Body of pancreas (tissue), 4 donors: ENCODE data around the gene SPRING1. TPM values are rescaled to one million over a fixed set of nuclear protein-coding genes. Genes with fewer than 3 reads are reported as not detected.

Experiments
- ATAC-seq: fragments of 150-250 bp; one replicate; pipeline ENCODE4 v1.9.1; 2016
- DNase-seq, 4 donors: peaks; one replicate each; pipeline ENCODE4 v3.0.0-alpha.2; 2019
- H3K27ac ChIP-seq, 4 donors: fragments of 200-600 bp; sonication (generic); 1 replicate in 3 of 4; 2 replicates in 1 of 4; pipeline versions ENCODE4 v1.5.1 to v1.6.1; 2016 to 2019; ENCODE audit warnings: mild to moderate bottlenecking in 1 of 4, mixed read lengths in 1 of 4, moderate library complexity in 1 of 4
- H3K27me3 ChIP-seq, 2 donors: fragments of 200-600 bp; sonication (generic); one replicate each; pipeline ENCODE4 v1.6.0; 2016; ENCODE audit warnings: mild to moderate bottlenecking in 1 of 2
- H3K36me3 ChIP-seq, 2 donors: fragments of 200-600 bp; sonication (generic); replicated peaks in 1 of 2; 2 replicates each; pipeline ENCODE4 v1.5.1; 2016; ENCODE audit warnings: low read depth in 2 of 2; ENCODE audit not compliant: insufficient read depth in 1 of 2
- H3K4me1 ChIP-seq: fragments of 200-600 bp; sonication (generic); one replicate; pipeline ENCODE4 v1.6.0; 2016
- H3K4me3 ChIP-seq, 2 donors: fragments of 200-600 bp; sonication (generic); 1 replicate in 1 of 2; 2 replicates in 1 of 2; pipeline ENCODE4 v1.5.1; 2016 to 2019
- H3K9me3 ChIP-seq, 3 donors: fragments of 200-600 bp; sonication (generic); 1 replicate in 2 of 3; 2 replicates in 1 of 3; pipeline ENCODE4 v1.5.1; 2016
- POLR2A ChIP-seq, 3 donors: fragments of 450-650 bp; IDR thresholded peaks; one replicate each; pipeline ENCODE4 v1.6.1; 2016; ENCODE audit warnings: antibody characterized with exemption in 3 of 3, mild to moderate bottlenecking in 2 of 3
- WGBS, 2 donors: methylation state at CpG; one replicate each; pipeline ENCODE4 v1.1.5; 2017; 5-methylcytosine and 5-hydroxymethylcytosine counted together
- intact Hi-C: fragments of 100-400 bp; cut with DNase I; formaldehyde crosslinking; loops from one replicate; pipeline ENCODE4 v1.15.1; 2023
- total RNA-seq, 2 donors: library from RNA; depleted of rRNA; stranded (reverse); fragments of >200 nt; gene quantifications; one replicate each; pipeline ENCODE4 v1.1.0, GENCODE V29; 2016
- TF ChIP-seq, protein P1 (sequence below), 7 experiments: fragments of 450-650 bp in 4 of 7; fragments of 200-600 bp in 3 of 7; sonication (generic) in 3 of 7; IDR thresholded peaks; one replicate each; pipeline ENCODE4 v1.5.1; 2016 to 2019; ENCODE audit warnings: antibody characterized with exemption in 7 of 7

The SPRING1 gene
- total RNA-seq, 2 donors from 2014 or later, result 9.1 to 9.9 TPM

DNA sequence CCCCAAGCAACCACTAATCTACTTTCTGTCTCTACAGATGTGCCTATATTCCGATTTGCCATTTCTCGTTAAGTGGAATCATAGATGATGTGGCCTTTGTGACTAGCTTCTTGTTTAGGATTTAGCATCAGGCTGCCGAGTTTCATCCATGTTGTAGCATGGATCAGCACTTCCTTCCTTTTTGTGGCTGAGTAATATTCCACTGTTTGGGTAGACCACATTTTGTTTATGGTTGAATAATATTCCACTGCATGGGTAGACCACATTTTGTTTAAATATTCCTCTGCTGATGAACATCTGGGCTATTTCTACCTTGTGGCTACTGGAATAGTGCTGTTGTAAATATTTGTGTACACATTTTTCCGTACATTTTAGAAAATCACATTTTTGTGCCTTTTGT lies 36.4 kb downstream of the SPRING1 start:
- Histone ChIP-seq H3K9me3 (no peaks in the 10 kb centered on the region), H3K36me3 (no peaks in the 10 kb centered on the region), H3K27ac (no peak overlapping the region), H3K4me3 (no peak overlapping the region), H3K27me3 (no peaks in the 10 kb centered on the region), H3K4me1 (peaks cover 33% of the 10 kb centered on the region)
- ATAC-seq (no peak), DNase-seq (no peak)
- WGBS, 2 donors, result 92 to 93% methylated on average over 4 of the region's 4 CpGs
- intact Hi-C loops, result no loop called here
- TF ChIP-seq, protein P1, sequence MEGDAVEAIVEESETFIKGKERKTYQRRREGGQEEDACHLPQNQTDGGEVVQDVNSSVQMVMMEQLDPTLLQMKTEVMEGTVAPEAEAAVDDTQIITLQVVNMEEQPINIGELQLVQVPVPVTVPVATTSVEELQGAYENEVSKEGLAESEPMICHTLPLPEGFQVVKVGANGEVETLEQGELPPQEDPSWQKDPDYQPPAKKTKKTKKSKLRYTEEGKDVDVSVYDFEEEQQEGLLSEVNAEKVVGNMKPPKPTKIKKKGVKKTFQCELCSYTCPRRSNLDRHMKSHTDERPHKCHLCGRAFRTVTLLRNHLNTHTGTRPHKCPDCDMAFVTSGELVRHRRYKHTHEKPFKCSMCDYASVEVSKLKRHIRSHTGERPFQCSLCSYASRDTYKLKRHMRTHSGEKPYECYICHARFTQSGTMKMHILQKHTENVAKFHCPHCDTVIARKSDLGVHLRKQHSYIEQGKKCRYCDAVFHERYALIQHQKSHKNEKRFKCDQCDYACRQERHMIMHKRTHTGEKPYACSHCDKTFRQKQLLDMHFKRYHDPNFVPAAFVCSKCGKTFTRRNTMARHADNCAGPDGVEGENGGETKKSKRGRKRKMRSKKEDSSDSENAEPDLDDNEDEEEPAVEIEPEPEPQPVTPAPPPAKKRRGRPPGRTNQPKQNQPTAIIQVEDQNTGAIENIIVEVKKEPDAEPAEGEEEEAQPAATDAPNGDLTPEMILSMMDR (IDR thresholded peaks at IDR 0.05), result no peak
- TF ChIP-seq POLR2A (IDR thresholded peaks at IDR 0.05), result no peak

DNA sequence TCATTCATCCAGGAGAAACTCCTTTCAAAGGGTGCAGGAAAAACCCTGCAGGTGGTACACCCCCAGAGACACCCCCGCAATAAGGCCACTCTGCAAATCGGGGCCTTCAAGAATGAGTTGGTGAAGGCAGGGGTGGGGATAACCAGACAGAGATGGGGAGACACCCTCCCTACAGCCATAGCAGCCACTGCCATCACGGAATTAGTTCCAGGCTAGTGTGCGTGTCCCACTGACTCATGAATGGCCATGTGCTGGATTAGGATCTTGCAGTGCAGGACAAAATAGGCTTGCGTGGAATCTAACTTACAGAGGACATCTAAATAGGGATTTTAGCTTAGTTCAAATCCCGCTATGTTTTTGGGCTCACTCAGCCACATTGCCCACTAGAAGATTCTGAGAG lies 37.8 kb downstream of the SPRING1 start:
- 96 to 98% methylated on average over 6 of the region's 6 CpGs for WGBS, 2 donors
- no peak overlapping the region for H3K4me3 ChIP-seq
- TF ChIP-seq, protein P1 (IDR thresholded peaks at IDR 0.05), result no peak
- TF ChIP-seq POLR2A (IDR thresholded peaks at IDR 0.05), result no peak
- no peaks in the 10 kb centered on the region for H3K9me3 ChIP-seq
- intact Hi-C loops, result no loop called here
- no peaks in the 10 kb centered on the region for H3K27me3 ChIP-seq
- ATAC-seq, result no peak
- H3K4me1 ChIP-seq, result peaks cover 33% of the 10 kb centered on the region
- no peaks in the 10 kb centered on the region for H3K36me3 ChIP-seq
- DNase-seq, result no peak
- peak overlapping the region in 2 of 4 donors; percentile 76 to 83 for H3K27ac ChIP-seq

DNA sequence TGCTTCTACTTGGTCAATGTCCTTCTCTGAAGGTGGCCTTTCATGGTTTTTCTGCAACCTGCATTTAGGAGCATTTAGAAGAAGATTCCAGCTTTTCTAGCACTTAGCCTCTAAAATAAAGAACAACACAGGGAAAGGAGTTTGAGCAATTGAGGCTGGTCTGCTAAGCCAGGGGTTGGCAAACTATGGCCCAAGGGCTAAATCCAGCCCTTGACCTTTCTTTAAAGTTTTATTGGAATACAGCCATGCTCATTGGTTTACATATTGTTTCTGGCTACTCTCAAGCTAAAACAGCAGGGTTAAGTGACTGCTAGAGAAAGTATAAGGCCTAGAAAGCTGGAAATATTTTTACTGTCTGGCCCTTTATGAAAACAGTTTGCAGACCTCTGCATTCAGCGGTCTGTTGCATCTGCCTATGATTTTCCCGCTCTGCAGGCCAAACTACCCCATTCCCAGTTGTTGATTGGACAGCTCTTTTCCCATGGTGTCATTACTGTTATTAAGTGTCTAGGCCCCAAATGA lies 39.3 kb downstream of the SPRING1 start:
- DNase-seq (no peak), ATAC-seq (no peak)
- Histone ChIP-seq H3K27ac (peak overlapping the region; percentile 34 to 83 (median 74)), H3K27me3 (no peaks in the 10 kb centered on the region), H3K4me3 (no peak overlapping the region), H3K36me3 (no peaks in the 10 kb centered on the region), H3K4me1 (peaks cover 37% of the 10 kb centered on the region), H3K9me3 (no peaks in the 10 kb centered on the region)
- TF ChIP-seq, protein P1 (IDR thresholded peaks at IDR 0.05), result no peak
- no peak for TF ChIP-seq POLR2A (IDR thresholded peaks at IDR 0.05)
- intact Hi-C loops, result loop anchor here (10.0 kb wide), 1 partner anchor 704 kb away; no protein-coding TSS in a partner anchor
- WGBS, 2 donors, result 24 to 54% methylated on average over 2 of the region's 2 CpGs

DNA sequence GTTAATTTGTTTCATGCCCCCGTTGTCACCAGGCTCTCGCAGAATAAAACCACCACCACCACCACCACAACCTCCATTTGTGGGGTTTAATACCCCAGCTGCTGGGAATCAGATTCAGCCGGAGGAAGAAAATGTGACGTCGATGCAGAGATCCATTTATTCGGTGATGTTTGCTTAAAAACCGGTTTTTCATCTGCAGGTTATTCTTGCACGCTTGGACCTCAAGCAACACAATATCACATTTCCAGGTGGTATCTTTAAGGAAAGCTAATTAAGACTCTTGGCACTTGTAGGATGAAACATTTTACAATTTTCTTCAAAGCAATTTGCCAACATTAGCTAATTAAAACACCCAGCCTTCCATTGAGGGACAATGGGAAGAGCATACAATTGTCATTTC lies 39.8 kb downstream of the SPRING1 start:
- 18 to 23% methylated on average over 8 of the region's 8 CpGs for WGBS, 2 donors
- intact Hi-C loops, result loop anchor here (10.0 kb wide), 1 partner anchor 703 kb away; no protein-coding TSS in a partner anchor
- DNase-seq, result peak in 1 of 4 donors; percentile 67
- Histone ChIP-seq H3K4me1 (peaks cover 38% of the 10 kb centered on the region), H3K9me3 (no peaks in the 10 kb centered on the region), H3K27ac (peak overlapping the region; percentile 68 to 83 (median 74)), H3K4me3 (no peak overlapping the region), H3K27me3 (no peaks in the 10 kb centered on the region), H3K36me3 (no peaks in the 10 kb centered on the region)
- TF ChIP-seq POLR2A (IDR thresholded peaks at IDR 0.05), result no peak
- TF ChIP-seq, protein P1 (IDR thresholded peaks at IDR 0.05), result no peak
- peak; percentile 87 for ATAC-seq

DNA sequence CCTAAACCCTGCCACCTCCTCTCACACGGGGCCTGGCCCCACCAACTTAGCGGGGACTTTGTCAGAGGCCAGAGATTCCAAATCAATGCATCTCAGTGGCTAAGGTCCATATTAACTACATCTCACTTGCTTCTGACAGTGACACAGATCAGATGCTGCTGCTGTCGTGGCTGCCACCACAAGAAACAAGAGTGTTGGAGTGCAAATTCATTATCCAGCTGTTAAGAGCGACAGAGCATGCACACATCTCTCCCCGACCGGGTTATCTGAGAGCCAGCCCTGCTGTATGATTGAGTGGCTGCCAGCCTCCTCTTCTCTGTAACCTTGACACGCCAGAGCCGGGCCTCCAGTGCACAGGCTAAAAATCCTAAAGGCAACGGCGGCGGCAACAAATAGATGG lies 40.2 kb downstream of the SPRING1 start:
- intact Hi-C loops, result loop anchor here (10.0 kb wide), 1 partner anchor 703 kb away; no protein-coding TSS in a partner anchor
- Histone ChIP-seq H3K9me3 (no peaks in the 10 kb centered on the region), H3K27ac (peak overlapping the region; percentile 68 to 83 (median 74)), H3K36me3 (no peaks in the 10 kb centered on the region), H3K27me3 (no peaks in the 10 kb centered on the region), H3K4me1 (peaks cover 42% of the 10 kb centered on the region), H3K4me3 (no peak overlapping the region)
- peak; percentile 81 for ATAC-seq
- DNase-seq, result peak; percentile 65 to 78 (median 72)
- TF ChIP-seq POLR2A (IDR thresholded peaks at IDR 0.05), result no peak
- TF ChIP-seq, protein P1 (IDR thresholded peaks at IDR 0.05), result no peak
- 15 to 25% methylated on average over 11 of the region's 11 CpGs for WGBS, 2 donors
